A673 (cell line): Measurements from ENCODE around the gene EFNA5. TPM values are rescaled to one million over a fixed set of nuclear protein-coding genes. Genes with fewer than 3 reads are reported as not detected.
A peak's percentile ranks its signal among the peaks of the same experiment; 100 is the strongest.

Experiments used
- BruUV-seq: library from RNA; stranded (reverse); fragments of 400-500 nt; replicated peaks from 2 replicates; lab custom pipeline; 2021; lab: Mats Ljungman, UMichigan
- CTCF ChIA-PET: fragments of 300-600 bp; sonication (Branson Sonifier 250); formaldehyde crosslinking; loops from one replicate; lab custom pipeline; 2022; ENCODE audit warnings: antibody characterized with exemption; lab: Charles Lee
- POLR2A ChIA-PET: fragments of 300-600 bp; sonication (Branson Sonifier 250); formaldehyde crosslinking; loops from one replicate; lab custom pipeline; 2022; ENCODE audit warnings: antibody characterized with exemption; ENCODE audit not compliant: low non-redundant PET; lab: Charles Lee
- DNase-seq: peaks from one replicate; pipeline ENCODE4 v3.0.0-alpha.2; 2015; ENCODE audit warnings: low spot score
- H3K27ac ChIP-seq: fragments of 200-600 bp; sonication (generic); 2 replicates; pipeline ENCODE4 v1.5.1; 2016; ENCODE audit warnings: mixed run types, low read depth, mild to moderate bottlenecking, mixed read lengths, antibody characterized with exemption, low read length; ENCODE audit not compliant: poor library complexity, severe bottlenecking
- H3K27me3 ChIP-seq: fragments of 200-600 bp; sonication (generic); replicated peaks from 2 replicates; pipeline ENCODE4 v1.6.1; 2017; ENCODE audit warnings: mixed run types, low read depth, mild to moderate bottlenecking, mixed read lengths, antibody characterized with exemption, low read length; ENCODE audit not compliant: insufficient read depth, poor library complexity
- H3K36me3 ChIP-seq: fragments of 200-600 bp; sonication (generic); 2 replicates; pipeline ENCODE4 v1.6.1; 2016; ENCODE audit warnings: mixed run types, mild to moderate bottlenecking, mixed read lengths, antibody characterized with exemption, low read length; ENCODE audit not compliant: insufficient read depth, poor library complexity, severe bottlenecking
- H3K4me1 ChIP-seq: fragments of 200-600 bp; sonication (generic); 2 replicates; pipeline ENCODE4 v1.6.1; 2017; ENCODE audit warnings: mixed run types, mild to moderate bottlenecking, mixed read lengths, antibody characterized with exemption, low read length; ENCODE audit not compliant: insufficient read depth, poor library complexity, severe bottlenecking
- H3K4me3 ChIP-seq: fragments of 200-600 bp; sonication (generic); 2 replicates; pipeline ENCODE4 v1.5.1; 2016; ENCODE audit warnings: low read depth, mixed run types, mild to moderate bottlenecking, mixed read lengths, low read length; ENCODE audit not compliant: poor library complexity, severe bottlenecking
- H3K9me3 ChIP-seq: fragments of 200-600 bp; sonication (generic); 2 replicates; pipeline ENCODE4 v1.6.1; 2016; ENCODE audit warnings: mixed run types, low read depth, mild to moderate bottlenecking, mixed read lengths, antibody characterized with exemption, low read length; ENCODE audit not compliant: poor library complexity, severe bottlenecking
- CTCF ChIP-seq: fragments of 300-800, 200-600 bp; sonication (generic); conservative IDR thresholded peaks from 2 replicates; pipeline ENCODE4 v1.5.1; 2017; ENCODE audit warnings: low read depth, mild to moderate bottlenecking, antibody characterized with exemption, low read length, moderate library complexity, mixed read lengths
- EZH2 ChIP-seq: fragments of 200-600 bp; sonication (generic); IDR thresholded peaks from 2 replicates; pipeline ENCODE4 v1.6.1; 2017; ENCODE audit warnings: borderline replicate concordance, low read depth, mild to moderate bottlenecking, mixed read lengths, antibody characterized with exemption, low read length; ENCODE audit not compliant: poor library complexity, severe bottlenecking
- intact Hi-C: fragments of 100-400 bp; cut with micrococcal nuclease; formaldehyde crosslinking; loops from one replicate; pipeline ENCODE4 v1.10.0; 2022; ENCODE audit not compliant: unreplicated experiment
- total RNA-seq: library from RNA; stranded (reverse); gene quantifications from 2 replicates; pipeline ENCODE4 v1.2.3, GENCODE V29; 2021

EFNA5 gene
- total RNA-seq, 1 experiment from 2014 or later: 16.7 TPM

GRCh38 chr5:107426872-107427271, 243.9 kb downstream of the EFNA5 start:
- Histone ChIP-seq H3K27ac (no peak overlapping the region), H3K4me1 (peaks cover 6% of the 10 kb centered on the region), H3K27me3 (no peaks in the 10 kb centered on the region), H3K9me3 (no peaks in the 10 kb centered on the region), H3K4me3 (no peak overlapping the region), H3K36me3 (no peaks in the 10 kb centered on the region)
- ChIA-PET POLR2A (no interaction called here), CTCF (no interaction called here)
- no peak for DNase-seq
- TF ChIP-seq EZH2: no peak
- TF ChIP-seq CTCF: no peak
- no TSS peak for BruUV-seq
- intact Hi-C loops: no loop called here

GRCh38 chr5:107426209-107426608, 244.5 kb downstream of the EFNA5 start:
- H3K4me1 ChIP-seq: peaks cover 6% of the 10 kb centered on the region
- ChIA-PET CTCF (interaction anchor here (0.6 kb wide), 1 partner anchor 686 kb away, joined by 4 read pairs; no protein-coding TSS in a partner anchor), POLR2A (no interaction called here)
- BruUV-seq: no TSS peak
- H3K27ac ChIP-seq: no peak overlapping the region
- H3K4me3 ChIP-seq: no peak overlapping the region
- H3K36me3 ChIP-seq: no peaks in the 10 kb centered on the region
- intact Hi-C loops: no loop called here
- no peak for TF ChIP-seq EZH2
- no peak for TF ChIP-seq CTCF
- no peak for DNase-seq
- H3K27me3 ChIP-seq: no peaks in the 10 kb centered on the region
- no peaks in the 10 kb centered on the region for H3K9me3 ChIP-seq

DNA sequence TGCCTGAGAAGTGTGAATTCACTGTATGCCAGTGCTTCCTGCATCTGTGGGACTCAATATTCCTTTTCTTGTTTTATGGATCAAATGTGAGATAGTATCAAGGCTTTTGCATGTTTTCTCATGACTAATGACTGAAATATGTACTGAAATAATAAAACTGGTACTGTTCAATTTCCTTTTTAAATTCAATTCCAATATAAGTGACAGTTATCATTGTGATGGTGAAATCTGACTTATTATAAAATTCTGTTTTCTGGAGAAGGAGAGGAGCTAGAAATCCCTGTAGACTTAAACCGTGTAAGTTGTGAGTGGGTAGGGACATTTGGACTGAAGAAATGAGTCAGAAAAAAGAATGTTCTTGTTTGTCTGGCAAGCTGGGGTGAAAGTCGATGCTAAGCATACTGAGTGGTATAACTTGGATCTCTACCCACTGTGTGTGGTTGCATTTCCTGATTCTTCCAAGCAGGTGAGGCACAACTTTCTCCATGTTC, 245.2 kb downstream of the EFNA5 start:
- no peaks in the 10 kb centered on the region for H3K27me3 ChIP-seq
- intact Hi-C loops: no loop called here
- no peak for TF ChIP-seq CTCF
- no peak for TF ChIP-seq EZH2
- H3K4me3 ChIP-seq: no peak overlapping the region
- peaks cover 6% of the 10 kb centered on the region for H3K4me1 ChIP-seq
- peak; percentile 74 for DNase-seq
- CTCF ChIA-PET: interaction anchor here (0.6 kb wide), 1 partner anchor 686 kb away, joined by 4 read pairs; no protein-coding TSS in a partner anchor
- POLR2A ChIA-PET: no interaction called here
- BruUV-seq: no TSS peak
- H3K9me3 ChIP-seq: no peaks in the 10 kb centered on the region
- no peak overlapping the region for H3K27ac ChIP-seq
- no peaks in the 10 kb centered on the region for H3K36me3 ChIP-seq
